Measurements from ENCODE around the gene LRRC53. TPM values are rescaled to one million over a fixed set of nuclear protein-coding genes. Genes with fewer than 3 reads are reported as not detected.

Gene LRRC53
- total RNA-seq, 4 donors from 2014 or later, result not detected

- Histone ChIP-seq H3K27ac (no peak overlapping the region), H3K4me3 (no peak overlapping the region), H3K4me1 (no peaks in the 10 kb centered on the region), H3K36me3 (no peaks in the 10 kb centered on the region), H3K27me3 (no peaks in the 10 kb centered on the region), H3K9me3 (no peaks in the 10 kb centered on the region)
- no peak for DNase-seq
- TF ChIP-seq CTCF (IDR thresholded peaks at IDR 0.05) (no peak), POLR2A (IDR thresholded peaks at IDR 0.05) (no peak)
Observed at GRCh38 chr1:74437035-74437434, 75.4 kb downstream of the LRRC53 start.

- H3K36me3 ChIP-seq, result no peaks in the 10 kb centered on the region
- no peak overlapping the region for H3K27ac ChIP-seq
- H3K27me3 ChIP-seq, result no peaks in the 10 kb centered on the region
- TF ChIP-seq CTCF (IDR thresholded peaks at IDR 0.05) (no peak), POLR2A (IDR thresholded peaks at IDR 0.05) (no peak)
- no peaks in the 10 kb centered on the region for H3K4me1 ChIP-seq
- no peak for DNase-seq
- no peaks in the 10 kb centered on the region for H3K9me3 ChIP-seq
- no peak overlapping the region for H3K4me3 ChIP-seq
Observed at GRCh38 chr1:74436078-74436477, 76.3 kb downstream of the LRRC53 start.

- DNase-seq, result no peak
- Histone ChIP-seq H3K4me1 (no peaks in the 10 kb centered on the region), H3K36me3 (no peaks in the 10 kb centered on the region), H3K27me3 (no peaks in the 10 kb centered on the region), H3K4me3 (no peak overlapping the region), H3K27ac (no peak overlapping the region), H3K9me3 (no peaks in the 10 kb centered on the region)
- no peak for TF ChIP-seq POLR2A (IDR thresholded peaks at IDR 0.05)
- no peak for TF ChIP-seq CTCF (IDR thresholded peaks at IDR 0.05)
Observed at GRCh38 chr1:74434321-74434720, 78.1 kb downstream of the LRRC53 start.

DNA sequence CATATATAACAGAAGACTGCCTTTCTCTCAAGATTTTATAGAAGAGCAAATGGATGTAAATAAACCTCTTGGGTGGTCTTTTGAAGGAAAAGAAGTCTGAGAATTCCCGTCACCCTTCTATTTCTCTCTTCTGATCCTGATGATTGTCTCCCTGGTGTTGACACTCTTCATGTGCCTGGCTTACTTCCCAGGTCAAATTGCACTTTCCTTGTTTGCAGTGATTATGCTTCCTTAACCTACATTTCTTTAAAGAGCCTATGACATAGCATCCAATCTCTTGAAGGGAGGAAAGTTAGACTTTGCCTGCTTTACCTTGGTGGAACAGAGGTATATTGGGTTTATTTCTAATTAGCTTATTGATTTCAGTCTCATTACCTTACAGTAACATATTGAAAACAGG is 80.1 kb downstream of the LRRC53 start:
- no peak overlapping the region for H3K4me3 ChIP-seq
- DNase-seq, result no peak
- no peak overlapping the region for H3K27ac ChIP-seq
- no peaks in the 10 kb centered on the region for H3K27me3 ChIP-seq
- TF ChIP-seq CTCF (IDR thresholded peaks at IDR 0.05) (no peak), POLR2A (IDR thresholded peaks at IDR 0.05) (no peak)
- H3K9me3 ChIP-seq, result no peaks in the 10 kb centered on the region
- no peaks in the 10 kb centered on the region for H3K4me1 ChIP-seq
- H3K36me3 ChIP-seq, result no peaks in the 10 kb centered on the region

DNA sequence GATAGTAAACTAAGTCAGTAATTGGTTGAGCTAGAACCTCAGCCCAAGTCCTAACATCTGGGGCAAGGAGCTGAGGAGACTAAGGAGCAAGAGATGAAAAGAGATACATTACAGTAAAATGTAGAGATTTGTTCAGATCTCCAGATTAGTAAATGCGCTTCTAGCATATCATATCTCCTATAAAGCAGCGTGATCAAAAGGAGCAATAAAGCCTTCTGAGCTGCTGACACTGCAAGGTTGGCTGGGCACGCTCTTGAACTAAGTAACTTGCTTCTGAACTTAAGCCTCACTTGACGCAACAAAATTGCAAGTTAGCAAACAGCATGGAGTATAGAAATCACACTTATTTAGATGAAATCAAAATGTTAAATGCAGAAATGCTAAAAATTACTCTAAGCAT is 80.9 kb downstream of the LRRC53 start:
- no peak for DNase-seq
- Histone ChIP-seq H3K4me1 (no peaks in the 10 kb centered on the region), H3K4me3 (no peak overlapping the region), H3K27me3 (no peaks in the 10 kb centered on the region), H3K9me3 (no peaks in the 10 kb centered on the region), H3K27ac (no peak overlapping the region), H3K36me3 (no peaks in the 10 kb centered on the region)
- TF ChIP-seq CTCF (IDR thresholded peaks at IDR 0.05), result no peak
- no peak for TF ChIP-seq POLR2A (IDR thresholded peaks at IDR 0.05)

DNA sequence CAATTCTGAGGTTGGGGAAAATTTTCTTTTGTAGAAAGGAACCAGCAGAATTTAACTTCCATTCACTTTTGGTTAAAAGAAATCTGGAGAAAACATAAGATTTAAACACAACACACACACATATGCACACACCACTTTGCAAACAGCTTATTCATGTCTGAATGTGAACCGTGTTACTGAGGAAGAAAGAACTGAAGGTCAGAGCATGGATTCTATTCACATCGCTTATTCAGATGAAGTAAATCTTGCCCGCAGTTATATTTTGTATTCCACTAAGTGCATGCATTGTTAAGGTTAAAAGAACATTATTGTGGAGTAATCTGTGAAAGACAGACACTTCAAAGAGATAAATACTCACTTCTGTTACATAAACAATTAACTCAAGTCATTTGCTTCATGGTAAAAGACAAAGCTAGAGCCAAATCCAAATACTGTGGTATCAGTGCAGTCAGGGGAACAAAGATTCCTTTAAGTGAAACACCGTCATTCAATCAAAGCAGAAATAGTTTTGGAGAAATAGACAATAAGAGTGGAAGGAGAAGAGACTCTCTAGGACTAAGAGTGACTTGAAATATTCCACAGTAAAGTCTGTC is 82.0 kb downstream of the LRRC53 start:
- no peak overlapping the region for H3K4me3 ChIP-seq
- TF ChIP-seq POLR2A (IDR thresholded peaks at IDR 0.05) (no peak), CTCF (IDR thresholded peaks at IDR 0.05) (no peak)
- DNase-seq, result no peak
- no peaks in the 10 kb centered on the region for H3K36me3 ChIP-seq
- H3K4me1 ChIP-seq, result no peaks in the 10 kb centered on the region
- H3K27ac ChIP-seq, result no peak overlapping the region
- no peaks in the 10 kb centered on the region for H3K9me3 ChIP-seq
- H3K27me3 ChIP-seq, result no peaks in the 10 kb centered on the region

Measured in Peyer's patch (tissue), 4 donors.